Middle frontal gyrus (tissue), 1 donor: ENCODE results near the gene BCAS1.

ENCODE experiments used
- DNase-seq: peaks from one replicate; pipeline ENCODE4 v3.0.0-alpha.2; 2015; ENCODE audit warnings: low spot score; ENCODE audit errors: extremely low spot score

Gene BCAS1

GRCh38 chr20:53947501-53948195 is 122.7 kb downstream of the BCAS1 start:
- DNase-seq: no peak

- no peak for DNase-seq
Measured at GRCh38 chr20:53946106-53946505, 124.3 kb downstream of the BCAS1 start.

GRCh38 chr20:53945478-53945877 is 124.9 kb downstream of the BCAS1 start:
- DNase-seq: no peak

- no peak for DNase-seq
Measured at GRCh38 chr20:53944796-53945195, 125.6 kb downstream of the BCAS1 start.

- DNase-seq: no peak
Measured at GRCh38 chr20:53943522-53944291, 126.7 kb downstream of the BCAS1 start.

GRCh38 chr20:53942973-53943372 is 127.4 kb downstream of the BCAS1 start:
- DNase-seq: no peak

GRCh38 chr20:53942472-53942816 is 128.0 kb downstream of the BCAS1 start:
- no peak for DNase-seq

- no peak for DNase-seq
Measured at GRCh38 chr20:53941680-53942471, 128.5 kb downstream of the BCAS1 start.

GRCh38 chr20:53940907-53941545 is 129.4 kb downstream of the BCAS1 start:
- no peak for DNase-seq

GRCh38 chr20:53940360-53940702 is 130.1 kb downstream of the BCAS1 start:
- DNase-seq: no peak

GRCh38 chr20:53939572-53940359 is 130.6 kb downstream of the BCAS1 start:
- DNase-seq: peak; percentile 70

- DNase-seq: no peak
Measured at GRCh38 chr20:53939190-53939571, 131.2 kb downstream of the BCAS1 start.

GRCh38 chr20:53938739-53939138 is 131.7 kb downstream of the BCAS1 start:
- no peak for DNase-seq

GRCh38 chr20:53937929-53938367 is 132.4 kb downstream of the BCAS1 start:
- no peak for DNase-seq

GRCh38 chr20:53937339-53937741 is 133.1 kb downstream of the BCAS1 start:
- DNase-seq: no peak

GRCh38 chr20:53935344-53936084 is 134.9 kb downstream of the BCAS1 start:
- no peak for DNase-seq

- no peak for DNase-seq
Measured at GRCh38 chr20:53934421-53935343, 135.7 kb downstream of the BCAS1 start.

- DNase-seq: no peak
Measured at GRCh38 chr20:53933232-53933846, 137.1 kb downstream of the BCAS1 start.
